NCI-H345 treated with DMSO at 0.1 percent for 48 hours (cell line): ENCODE measurements around the gene VGLL2.

Experiments used
- DNase-seq: peaks from one replicate; lab custom pipeline; 2025; ENCODE audit not compliant: unreplicated experiment; lab: John Stamatoyannopoulos, UW

The VGLL2 gene

DNA sequence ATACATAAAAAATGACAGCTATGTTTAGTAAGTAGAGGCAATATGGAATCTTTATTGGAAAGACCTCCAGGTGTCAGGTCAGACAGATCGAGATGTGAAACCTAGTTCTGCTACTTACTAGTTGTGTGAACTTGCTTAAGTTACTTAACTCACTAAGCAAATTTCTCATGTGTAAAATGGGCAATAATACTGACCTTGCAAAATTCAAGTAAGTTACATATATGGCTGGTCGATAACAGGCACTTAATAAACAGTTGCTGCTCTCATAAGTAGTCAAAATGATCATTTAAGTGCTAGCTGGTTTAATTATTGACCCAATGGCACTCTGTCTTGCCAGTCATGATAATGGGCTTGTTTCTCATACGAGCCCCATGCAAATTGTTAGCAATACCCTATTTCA is 46.0 kb downstream of the VGLL2 start:
- DNase-seq: no peak

DNA sequence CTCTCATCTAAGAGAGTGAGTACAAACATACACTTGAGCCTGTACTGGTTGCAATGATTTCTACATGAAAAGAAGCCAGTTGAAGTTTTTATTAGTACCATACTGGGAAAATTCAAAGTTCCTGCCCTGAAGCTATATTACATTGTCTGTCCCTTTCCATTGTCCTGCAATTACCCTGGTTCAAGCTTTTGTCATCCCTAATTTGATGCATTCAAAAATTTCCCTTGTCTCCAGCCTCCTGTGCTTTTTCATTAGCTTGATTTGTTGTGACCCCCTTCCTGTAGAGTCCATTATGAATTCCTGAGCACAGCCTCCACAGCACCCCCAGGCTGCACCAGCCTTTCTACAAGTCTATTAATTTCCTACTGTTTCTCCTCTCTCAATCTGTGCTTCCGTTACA is 46.4 kb downstream of the VGLL2 start:
- DNase-seq: no peak

DNA sequence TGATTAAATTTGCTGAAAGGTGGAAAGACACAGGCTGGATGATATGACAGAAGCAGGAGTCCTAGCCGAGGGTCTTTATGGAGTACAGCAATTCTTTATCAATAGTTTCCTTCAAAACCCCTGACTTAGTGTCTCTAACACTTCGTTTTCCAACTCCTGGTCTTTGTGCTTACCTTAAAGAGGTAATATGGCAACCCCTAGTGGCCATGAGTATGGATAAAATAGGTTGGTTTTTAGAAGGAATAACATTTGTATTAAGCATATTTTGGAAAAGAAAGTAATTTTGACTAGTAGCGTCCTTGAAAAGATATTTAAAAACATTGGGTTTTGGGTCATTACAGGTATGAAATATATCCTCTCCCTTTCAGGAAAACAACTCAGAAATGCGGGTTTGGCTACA is 51.9 kb downstream of the VGLL2 start:
- DNase-seq: no peak
